Endodermal cell (in vitro differentiated cells): Measurements from ENCODE around the gene SIRT6. TPM values are rescaled to one million over a fixed set of nuclear protein-coding genes. Genes with fewer than 3 reads are reported as not detected.

Experiments used
- DNase-seq: peaks from one replicate; pipeline ENCODE4 v3.0.0-alpha.2; 2017
- H3K27ac ChIP-seq: 2 replicates; pipeline ENCODE4 v1.5.1; 2013; ENCODE audit warnings: mild to moderate bottlenecking, low read depth, low read length, moderate library complexity
- H3K27me3 ChIP-seq: 2 replicates; pipeline ENCODE4 v1.6.1; 2013; ENCODE audit warnings: mild to moderate bottlenecking, low read length, moderate library complexity; ENCODE audit not compliant: insufficient read depth, control insufficient read depth, poor library complexity, severe bottlenecking
- H3K36me3 ChIP-seq: 2 replicates; pipeline ENCODE4 v1.7.0; 2013; ENCODE audit warnings: mild to moderate bottlenecking, low read length, moderate library complexity; ENCODE audit not compliant: control insufficient read depth, insufficient read depth
- H3K4me1 ChIP-seq: one replicate; pipeline ENCODE4 v1.7.0; 2013; ENCODE audit warnings: low read length; ENCODE audit not compliant: control insufficient read depth, insufficient read depth
- H3K4me3 ChIP-seq: 2 replicates; pipeline ENCODE4 v1.5.1; 2013; ENCODE audit warnings: mild to moderate bottlenecking, low read length, moderate library complexity
- H3K9ac ChIP-seq: 2 replicates; pipeline ENCODE4 v1.6.1; 2013; ENCODE audit warnings: mild to moderate bottlenecking, low read length, moderate library complexity; ENCODE audit not compliant: poor library complexity, severe bottlenecking; ENCODE audit errors: extremely low read depth
- H3K9me3 ChIP-seq: 2 replicates; pipeline ENCODE4 v1.6.1; 2013; ENCODE audit warnings: mild to moderate bottlenecking, low read length, moderate library complexity; ENCODE audit not compliant: control insufficient read depth
- H3K27ac Mint-ChIP-seq: 2 replicates; pipeline ENCODE4 v1.8.0; 2020; ENCODE audit warnings: mixed read lengths
- H3K27me3 Mint-ChIP-seq: 2 replicates; pipeline ENCODE4 v1.8.0; 2021; ENCODE audit warnings: mild to moderate bottlenecking, mixed read lengths; ENCODE audit not compliant: insufficient read depth
- H3K36me3 Mint-ChIP-seq: 2 replicates; pipeline ENCODE4 v1.8.0; 2020; ENCODE audit warnings: low read depth, mixed read lengths
- H3K4me1 Mint-ChIP-seq: 2 replicates; pipeline ENCODE4 v1.8.0; 2020; ENCODE audit warnings: mixed read lengths
- H3K4me3 Mint-ChIP-seq: 2 replicates; pipeline ENCODE4 v1.8.0; 2020; ENCODE audit warnings: mild to moderate bottlenecking, moderate library complexity, mixed read lengths
- H3K9me3 Mint-ChIP-seq: 2 replicates; pipeline ENCODE4 v1.8.0; 2020; ENCODE audit warnings: mild to moderate bottlenecking, mixed read lengths
- CTCF ChIP-seq: fragments of 200-600 bp; sonication (generic); conservative IDR thresholded peaks from 2 replicates; pipeline ENCODE4 v1.5.0; 2021; ENCODE audit warnings: antibody characterized with exemption, mild to moderate bottlenecking
- WGBS, 2 experiments: methylation state at CpG; one replicate each; pipeline versions ENCODE4 v1.1.5 to v1.1.7; 2013; ENCODE audit warnings: missing lambda C conversion rate in 2 of 2, mixed read lengths in 1 of 2; ENCODE audit not compliant: insufficient coverage in 1 of 2, insufficient read length in 1 of 2; 5-methylcytosine and 5-hydroxymethylcytosine counted together
- total RNA-seq, 2 donors: library from RNA; stranded (reverse); fragmentation: NEBNext Ultra II Directional in 1 of 2; extraction: Animal tissue kit (Norgen Biotek cat#: 25700) in 1 of 2; gene quantifications; 2 replicates in 1 of 2; 3 replicates in 1 of 2; pipeline ENCODE4 v1.2.1, GENCODE V29; 2021

SIRT6 gene
- total RNA-seq, 2 donors from 2014 or later: 22.1 to 29.1 TPM

DNA sequence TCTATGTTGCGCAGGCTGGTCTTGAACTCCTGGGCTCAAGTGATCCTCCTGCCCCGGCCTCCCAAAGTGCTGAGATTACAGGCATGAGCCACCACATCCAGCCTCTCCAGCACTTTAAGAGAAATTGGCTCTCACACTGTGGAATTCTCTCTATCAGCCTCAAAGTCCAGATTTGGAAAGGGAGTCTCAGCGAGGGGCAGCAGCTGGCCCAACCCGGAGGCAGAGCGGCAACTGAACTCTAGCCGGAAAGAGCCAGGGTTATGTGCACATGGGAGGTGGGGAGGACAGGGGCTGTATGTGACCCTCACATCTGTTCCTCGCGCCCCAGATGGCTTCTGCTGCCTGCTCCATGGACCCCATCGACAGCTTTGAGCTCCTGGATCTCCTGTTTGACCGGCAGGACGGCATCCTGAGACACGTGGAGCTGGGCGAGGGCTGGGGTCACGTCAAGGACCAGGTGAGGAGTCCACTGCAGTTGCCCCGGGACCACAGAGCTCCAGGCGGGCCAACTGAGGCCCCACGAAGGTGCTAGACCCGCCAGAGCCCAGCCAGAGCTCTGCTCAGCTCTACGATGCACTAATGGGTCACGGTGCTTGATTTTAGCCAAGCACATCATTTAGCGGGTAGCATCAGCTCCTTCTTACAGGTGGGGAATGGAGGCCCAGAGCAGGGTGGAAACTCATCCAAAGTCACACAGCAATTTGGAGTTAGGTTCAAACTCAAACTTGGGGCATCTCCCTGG, 27.6 kb downstream of the SIRT6 start:
- H3K36me3 ChIP-seq: no peaks in the 10 kb centered on the region
- Mint-ChIP-seq H3K4me1 (no peaks in the 10 kb centered on the region), H3K36me3 (no peaks in the 10 kb centered on the region), H3K27ac (no peak overlapping the region), H3K27me3 (peaks cover 24% of the 10 kb centered on the region), H3K4me3 (no peak overlapping the region), H3K9me3 (no peaks in the 10 kb centered on the region)
- no peaks in the 10 kb centered on the region for H3K4me1 ChIP-seq
- H3K9ac ChIP-seq: no peak overlapping the region
- no peak overlapping the region for H3K27ac ChIP-seq
- no peak overlapping the region for H3K4me3 ChIP-seq
- H3K27me3 ChIP-seq: no peaks in the 10 kb centered on the region
- 81 to 87% methylated on average over 17 to 21 of the region's 21 CpGs for WGBS, 2 experiments
- no peak for DNase-seq
- H3K9me3 ChIP-seq: no peaks in the 10 kb centered on the region
- no peak for TF ChIP-seq CTCF

GRCh38 chr19:4152241-4152998, 29.9 kb downstream of the SIRT6 start:
- H3K4me1 ChIP-seq: no peaks in the 10 kb centered on the region
- Mint-ChIP-seq H3K27me3 (peaks cover 34% of the 10 kb centered on the region), H3K4me3 (no peak overlapping the region), H3K4me1 (no peaks in the 10 kb centered on the region), H3K36me3 (no peaks in the 10 kb centered on the region), H3K9me3 (no peaks in the 10 kb centered on the region), H3K27ac (no peak overlapping the region)
- H3K27ac ChIP-seq: no peak overlapping the region
- no peaks in the 10 kb centered on the region for H3K9me3 ChIP-seq
- no peaks in the 10 kb centered on the region for H3K27me3 ChIP-seq
- H3K36me3 ChIP-seq: no peaks in the 10 kb centered on the region
- no peak overlapping the region for H3K9ac ChIP-seq
- DNase-seq: no peak
- no peak for TF ChIP-seq CTCF
- 95 to 98% methylated on average over 7 to 10 of the region's 10 CpGs for WGBS, 2 experiments
- H3K4me3 ChIP-seq: no peak overlapping the region

- H3K4me1 ChIP-seq: no peaks in the 10 kb centered on the region
- no peak overlapping the region for H3K27ac ChIP-seq
- no peak overlapping the region for H3K4me3 Mint-ChIP-seq
- no peak overlapping the region for H3K4me3 ChIP-seq
- H3K4me1 Mint-ChIP-seq: no peaks in the 10 kb centered on the region
- no peak overlapping the region for H3K27ac Mint-ChIP-seq
- H3K36me3 Mint-ChIP-seq: no peaks in the 10 kb centered on the region
- WGBS, 2 experiments: 78 to 87% methylated on average over 3 to 6 of the region's 6 CpGs
- no peaks in the 10 kb centered on the region for H3K9me3 Mint-ChIP-seq
- no peaks in the 10 kb centered on the region for H3K36me3 ChIP-seq
- no peaks in the 10 kb centered on the region for H3K27me3 ChIP-seq
- no peaks in the 10 kb centered on the region for H3K9me3 ChIP-seq
- no peak for TF ChIP-seq CTCF
- no peak for DNase-seq
- no peak overlapping the region for H3K9ac ChIP-seq
- peaks cover 38% of the 10 kb centered on the region for H3K27me3 Mint-ChIP-seq
Measured at GRCh38 chr19:4151623-4152022, 30.7 kb downstream of the SIRT6 start.
